Measurements from ENCODE around the gene ELAVL1. TPM values are rescaled to one million over a fixed set of nuclear protein-coding genes. Genes with fewer than 3 reads are reported as not detected.
"Not testable (repeated sequence)": the region's sequence is repeated elsewhere in the genome, so short reads cannot be mapped to it uniquely, and the experiment has no call there.

ELAVL1 gene
- total RNA-seq, 5 donors from 2014 or later (not counting 1 experiment from before 2014, with no cell fraction given), result 33.6 to 62.1 (median 57.1) TPM

GRCh38 chr19:8024256-8024655, 18.8 kb upstream of the ELAVL1 start:
- H3K27ac Mint-ChIP-seq; H3K27me3 ChIP-seq (replicated peaks in 1 of 2; ENCODE audit: control insufficient read depth in 2 of 2, extremely low read depth in 1 of 2, insufficient read depth in 2 of 2, low read length in 1 of 2); H3K4me3 Mint-ChIP-seq; H3K4me1 ChIP-seq (ENCODE audit: control insufficient read depth in 1 of 2, extremely low read depth in 1 of 2, insufficient read depth in 2 of 2, low read length in 2 of 2); H3K27me3 Mint-ChIP-seq; DNase-seq; H3K9me3 Mint-ChIP-seq; H3K36me3 Mint-ChIP-seq; H3K36me3 ChIP-seq (ENCODE audit: control insufficient read depth in 2 of 2, extremely low read depth in 1 of 2, insufficient read depth in 1 of 2, low read length in 1 of 2); ATAC-seq (replicated peaks in 1 of 4); H3K4me3 ChIP-seq (ENCODE audit: control insufficient read depth in 1 of 2, extremely low read depth in 1 of 2, low read length in 1 of 2); POLR2A ChIA-PET; CTCF ChIA-PET; H3K9me3 ChIP-seq; H3K27ac ChIP-seq (ENCODE audit: low read length); H3K4me1 Mint-ChIP-seq: not testable (repeated sequence)
- WGBS (ENCODE audit: insufficient coverage), result no CpG with 5 or more reads among the region's 3 CpGs

- WGBS (ENCODE audit: insufficient coverage), result no CpG with 5 or more reads among the region's 5 CpGs
- H3K27ac ChIP-seq (ENCODE audit: low read length), result no peak overlapping the region
- no peak overlapping the region for H3K4me3 ChIP-seq (ENCODE audit: control insufficient read depth in 1 of 2, extremely low read depth in 1 of 2, low read length in 1 of 2)
- H3K4me1 Mint-ChIP-seq, result no peaks in the 10 kb centered on the region
- ChIA-PET POLR2A (no interaction called here), CTCF (no interaction called here)
- no peak overlapping the region for H3K27ac Mint-ChIP-seq
- ATAC-seq (replicated peaks in 1 of 4) (no peak), DNase-seq (no peak)
- no peaks in the 10 kb centered on the region for H3K27me3 ChIP-seq (replicated peaks in 1 of 2; ENCODE audit: control insufficient read depth in 2 of 2, extremely low read depth in 1 of 2, insufficient read depth in 2 of 2, low read length in 1 of 2)
- H3K4me3 Mint-ChIP-seq, result no peak overlapping the region
- H3K36me3 Mint-ChIP-seq, result no peaks in the 10 kb centered on the region
- no peaks in the 10 kb centered on the region for H3K36me3 ChIP-seq (ENCODE audit: control insufficient read depth in 2 of 2, extremely low read depth in 1 of 2, insufficient read depth in 1 of 2, low read length in 1 of 2)
- H3K9me3 Mint-ChIP-seq, result no peaks in the 10 kb centered on the region
- H3K27me3 Mint-ChIP-seq, result no peaks in the 10 kb centered on the region
- no peaks in the 10 kb centered on the region for H3K4me1 ChIP-seq (ENCODE audit: control insufficient read depth in 1 of 2, extremely low read depth in 1 of 2, insufficient read depth in 2 of 2, low read length in 2 of 2)
- H3K9me3 ChIP-seq, result no peaks in the 10 kb centered on the region
These were observed 17.9 kb upstream of the ELAVL1 start for GRCh38 chr19:8023371-8023770.

- DNase-seq (no peak), ATAC-seq (replicated peaks in 1 of 4) (no peak)
- H3K4me1 ChIP-seq (ENCODE audit: control insufficient read depth in 1 of 2, extremely low read depth in 1 of 2, insufficient read depth in 2 of 2, low read length in 2 of 2), result peaks cover 0 to 4% of the 10 kb centered on the region in 2 experiments
- H3K4me1 Mint-ChIP-seq, result peaks cover 7 to 8% (median 8%) of the 10 kb centered on the region in 3 donors
- WGBS (ENCODE audit: insufficient coverage), result 94% methylated on average over 9 of the region's 13 CpGs
- H3K4me3 Mint-ChIP-seq, result no peak overlapping the region
- no peak overlapping the region for H3K27ac ChIP-seq (ENCODE audit: low read length)
- no peaks in the 10 kb centered on the region for H3K36me3 ChIP-seq (ENCODE audit: control insufficient read depth in 2 of 2, extremely low read depth in 1 of 2, insufficient read depth in 1 of 2, low read length in 1 of 2)
- no peak overlapping the region for H3K4me3 ChIP-seq (ENCODE audit: control insufficient read depth in 1 of 2, extremely low read depth in 1 of 2, low read length in 1 of 2)
- no peaks in the 10 kb centered on the region for H3K27me3 Mint-ChIP-seq
- H3K9me3 Mint-ChIP-seq, result no peaks in the 10 kb centered on the region
- CTCF ChIA-PET, result no interaction called here
- no peaks in the 10 kb centered on the region for H3K9me3 ChIP-seq
- H3K27me3 ChIP-seq (replicated peaks in 1 of 2; ENCODE audit: control insufficient read depth in 2 of 2, extremely low read depth in 1 of 2, insufficient read depth in 2 of 2, low read length in 1 of 2), result no peaks in the 10 kb centered on the region
- H3K36me3 Mint-ChIP-seq, result no peaks in the 10 kb centered on the region
- H3K27ac Mint-ChIP-seq, result no peak overlapping the region
- POLR2A ChIA-PET, result no interaction called here
These were observed 16.8 kb upstream of the ELAVL1 start for GRCh38 chr19:8022275-8022674.

- ATAC-seq (replicated peaks in 1 of 4) (no peak), DNase-seq (no peak)
- no peaks in the 10 kb centered on the region for H3K9me3 ChIP-seq
- no peak overlapping the region for H3K4me3 Mint-ChIP-seq
- no peaks in the 10 kb centered on the region for H3K9me3 Mint-ChIP-seq
- peaks cover 7 to 9% (median 8%) of the 10 kb centered on the region in 3 donors for H3K4me1 Mint-ChIP-seq
- H3K36me3 ChIP-seq (ENCODE audit: control insufficient read depth in 2 of 2, extremely low read depth in 1 of 2, insufficient read depth in 1 of 2, low read length in 1 of 2), result no peaks in the 10 kb centered on the region
- H3K4me3 ChIP-seq (ENCODE audit: control insufficient read depth in 1 of 2, extremely low read depth in 1 of 2, low read length in 1 of 2), result no peak overlapping the region
- no peaks in the 10 kb centered on the region for H3K36me3 Mint-ChIP-seq
- POLR2A ChIA-PET, result no interaction called here
- peaks cover 0 to 4% of the 10 kb centered on the region in 2 experiments for H3K4me1 ChIP-seq (ENCODE audit: control insufficient read depth in 1 of 2, extremely low read depth in 1 of 2, insufficient read depth in 2 of 2, low read length in 2 of 2)
- H3K27me3 Mint-ChIP-seq, result no peaks in the 10 kb centered on the region
- H3K27me3 ChIP-seq (replicated peaks in 1 of 2; ENCODE audit: control insufficient read depth in 2 of 2, extremely low read depth in 1 of 2, insufficient read depth in 2 of 2, low read length in 1 of 2), result no peaks in the 10 kb centered on the region
- CTCF ChIA-PET, result no interaction called here
- H3K27ac ChIP-seq (ENCODE audit: low read length), result no peak overlapping the region
- H3K27ac Mint-ChIP-seq, result no peak overlapping the region
- 80% methylated on average over 3 of the region's 8 CpGs for WGBS (ENCODE audit: insufficient coverage)
These were observed 15.9 kb upstream of the ELAVL1 start for GRCh38 chr19:8021374-8021773.

GRCh38 chr19:8020681-8021080, 15.2 kb upstream of the ELAVL1 start:
- Mint-ChIP-seq H3K4me1 (peaks cover 7 to 9% (median 8%) of the 10 kb centered on the region in 3 donors), H3K9me3 (no peaks in the 10 kb centered on the region), H3K27me3 (no peaks in the 10 kb centered on the region), H3K4me3 (no peak overlapping the region), H3K36me3 (no peaks in the 10 kb centered on the region), H3K27ac (no peak overlapping the region)
- H3K9me3 ChIP-seq, result no peaks in the 10 kb centered on the region
- no peak overlapping the region for H3K27ac ChIP-seq (ENCODE audit: low read length)
- peaks cover 0 to 4% of the 10 kb centered on the region in 2 experiments for H3K4me1 ChIP-seq (ENCODE audit: control insufficient read depth in 1 of 2, extremely low read depth in 1 of 2, insufficient read depth in 2 of 2, low read length in 2 of 2)
- CTCF ChIA-PET, result no interaction called here
- H3K4me3 ChIP-seq (ENCODE audit: control insufficient read depth in 1 of 2, extremely low read depth in 1 of 2, low read length in 1 of 2), result no peak overlapping the region
- POLR2A ChIA-PET, result no interaction called here
- WGBS (ENCODE audit: insufficient coverage), result 90% methylated on average over 7 of the region's 9 CpGs
- no peak for ATAC-seq (replicated peaks in 1 of 4)
- no peak for DNase-seq
- H3K36me3 ChIP-seq (ENCODE audit: control insufficient read depth in 2 of 2, extremely low read depth in 1 of 2, insufficient read depth in 1 of 2, low read length in 1 of 2), result no peaks in the 10 kb centered on the region
- no peaks in the 10 kb centered on the region for H3K27me3 ChIP-seq (replicated peaks in 1 of 2; ENCODE audit: control insufficient read depth in 2 of 2, extremely low read depth in 1 of 2, insufficient read depth in 2 of 2, low read length in 1 of 2)

GRCh38 chr19:8017808-8018207, 12.4 kb upstream of the ELAVL1 start:
- no peak overlapping the region for H3K4me3 Mint-ChIP-seq
- H3K4me1 Mint-ChIP-seq, result peaks cover 7 to 9% (median 8%) of the 10 kb centered on the region in 3 donors
- ATAC-seq (replicated peaks in 1 of 4) (peak; percentile 84 to 96 (median 88)), DNase-seq (peak in 31 of 35 experiments; percentile 5 to 63 (median 42))
- POLR2A ChIA-PET, result no interaction called here
- Histone ChIP-seq H3K36me3 (ENCODE audit: control insufficient read depth in 2 of 2, extremely low read depth in 1 of 2, insufficient read depth in 1 of 2, low read length in 1 of 2) (no peaks in the 10 kb centered on the region), H3K4me1 (ENCODE audit: control insufficient read depth in 1 of 2, extremely low read depth in 1 of 2, insufficient read depth in 2 of 2, low read length in 2 of 2) (peaks cover 0 to 4% of the 10 kb centered on the region in 2 experiments), H3K4me3 (ENCODE audit: control insufficient read depth in 1 of 2, extremely low read depth in 1 of 2, low read length in 1 of 2) (no peak overlapping the region), H3K27ac (ENCODE audit: low read length) (no peak overlapping the region), H3K27me3 (replicated peaks in 1 of 2; ENCODE audit: control insufficient read depth in 2 of 2, extremely low read depth in 1 of 2, insufficient read depth in 2 of 2, low read length in 1 of 2) (no peaks in the 10 kb centered on the region), H3K9me3 (no peaks in the 10 kb centered on the region)
- H3K27ac Mint-ChIP-seq, result no peak overlapping the region
- H3K27me3 Mint-ChIP-seq, result no peaks in the 10 kb centered on the region
- CTCF ChIA-PET, result interaction anchor here in 1 of 2 donors (0.6 kb wide), 2 partner anchors 227 to 1666 kb away, joined by 3 read pairs; no protein-coding TSS in a partner anchor
- H3K36me3 Mint-ChIP-seq, result no peaks in the 10 kb centered on the region
- 73% methylated on average over 14 of the region's 14 CpGs for WGBS (ENCODE audit: insufficient coverage)
- H3K9me3 Mint-ChIP-seq, result no peaks in the 10 kb centered on the region
